IMR-90 (cell line): ENCODE measurements around the gene CCL13. TPM values are rescaled to one million over a fixed set of nuclear protein-coding genes. Genes with fewer than 3 reads are reported as not detected.
A peak's percentile ranks its signal among the peaks of the same experiment; 100 is the strongest.

ENCODE experiments used
- ATAC-seq: fragments of 200-7000 bp; cut with Tn5 transposase; 2 replicates; pipeline ENCODE4 v1.9.1; 2020; ENCODE audit warnings: low read depth, mild to moderate bottlenecking, moderate library complexity
- BruUV-seq: library from RNA; stranded (reverse); fragments of 400-500 nt; replicated peaks from 2 replicates; lab custom pipeline; 2021; lab: Mats Ljungman, UMichigan
- CTCF ChIA-PET: fragments of 300-600 bp; formaldehyde crosslinking; extraction: SDS; loops from one replicate; lab custom pipeline; 2021; ENCODE audit warnings: antibody characterized with exemption; lab: Yijun Ruan, JAX
- POLR2A ChIA-PET: fragments of 300-600 bp; sonication (Branson Sonifier 250); formaldehyde crosslinking; loops from one replicate; lab custom pipeline; 2022; ENCODE audit warnings: antibody characterized with exemption; ENCODE audit not compliant: unreplicated experiment; lab: Charles Lee
- DNase-seq: peaks from one replicate; pipeline ENCODE4 v3.0.0; 2013
- H2AFZ ChIP-seq: replicated peaks from 2 replicates; pipeline ENCODE3; 2013; ENCODE audit warnings: low read length, mild to moderate bottlenecking; ENCODE audit not compliant: poor library complexity
- H2AK5ac ChIP-seq: 2 replicates; pipeline ENCODE4 v1.6.1; 2013; ENCODE audit warnings: low read depth, low read length, inconsistent platforms
- H2AK9ac ChIP-seq: replicated peaks from 2 replicates; pipeline ENCODE3; 2013; ENCODE audit warnings: mild to moderate bottlenecking, low read depth, low read length, moderate library complexity; ENCODE audit not compliant: poor library complexity
- H2BK120ac ChIP-seq: 2 replicates; pipeline ENCODE4 v1.6.1; 2013; ENCODE audit warnings: low read depth, low read length, inconsistent platforms
- H2BK15ac ChIP-seq: 3 replicates; pipeline ENCODE4 v1.6.1; 2013; ENCODE audit warnings: low read depth, low read length, inconsistent platforms
- H2BK20ac ChIP-seq: 2 replicates; pipeline ENCODE4 v1.6.1; 2013; ENCODE audit warnings: low read depth, mild to moderate bottlenecking, inconsistent platforms, low read length, moderate library complexity
- H2BK5ac ChIP-seq: 2 replicates; pipeline ENCODE4 v1.6.1; 2013; ENCODE audit warnings: mild to moderate bottlenecking, low read depth, low read length, inconsistent platforms; ENCODE audit not compliant: poor library complexity, severe bottlenecking
- H3K14ac ChIP-seq: replicated peaks from 2 replicates; pipeline ENCODE4 v1.6.1; 2013; ENCODE audit warnings: low read depth, low read length, inconsistent platforms
- H3K18ac ChIP-seq: 2 replicates; pipeline ENCODE4 v1.6.1; 2013; ENCODE audit warnings: low read depth, low read length, control low read depth
- H3K23ac ChIP-seq: 2 replicates; pipeline ENCODE4 v1.6.1; 2013; ENCODE audit warnings: low read depth, low read length, inconsistent platforms
- H3K27ac ChIP-seq: 2 replicates; pipeline ENCODE4 v1.5.1; 2013; ENCODE audit warnings: mild to moderate bottlenecking, control low read depth, low read length; ENCODE audit not compliant: insufficient read depth
- H3K27me3 ChIP-seq: 2 replicates; pipeline ENCODE4 v1.6.1; 2013; ENCODE audit warnings: low read length; ENCODE audit not compliant: control insufficient read depth, insufficient read depth
- H3K36me3 ChIP-seq: 2 replicates; pipeline ENCODE4 v1.6.1; 2013; ENCODE audit warnings: low read length, mixed read lengths; ENCODE audit not compliant: control insufficient read depth, insufficient read depth
- H3K4ac ChIP-seq: 2 replicates; pipeline ENCODE4 v1.6.1; 2013; ENCODE audit warnings: low read depth, low read length, inconsistent platforms
- H3K4me1 ChIP-seq: 2 replicates; pipeline ENCODE4 v1.6.1; 2013; ENCODE audit warnings: low read length, mixed read lengths; ENCODE audit not compliant: control insufficient read depth, insufficient read depth
- H3K4me2 ChIP-seq: 2 replicates; pipeline ENCODE4 v1.6.1; 2013; ENCODE audit warnings: low read depth, mild to moderate bottlenecking, control low read depth, low read length, moderate library complexity
- H3K4me3 ChIP-seq: 2 replicates; pipeline ENCODE4 v1.5.1; 2013; ENCODE audit warnings: low read depth, mild to moderate bottlenecking, control low read depth, low read length, moderate library complexity; ENCODE audit not compliant: insufficient read depth
- H3K56ac ChIP-seq: 2 replicates; pipeline ENCODE4 v1.6.1; 2013; ENCODE audit warnings: low read length, inconsistent platforms; ENCODE audit not compliant: insufficient read depth; ENCODE audit errors: extremely low read depth
- H3K79me1 ChIP-seq, 2 experiments: 2 replicates each; pipeline ENCODE4 v1.6.1; 2013; ENCODE audit warnings: low read length in 2 of 2, inconsistent platforms in 1 of 2, low read depth in 1 of 2
- H3K9ac ChIP-seq: 2 replicates; pipeline ENCODE4 v1.6.1; 2013; ENCODE audit warnings: low read depth, low read length, control low read depth
- H3K9me1 ChIP-seq: 2 replicates; pipeline ENCODE4 v1.6.1; 2013; ENCODE audit warnings: low read length, inconsistent platforms; ENCODE audit not compliant: insufficient read depth
- H3K9me3 ChIP-seq: 2 replicates; pipeline ENCODE4 v1.6.1; 2013; ENCODE audit warnings: low read length; ENCODE audit not compliant: control insufficient read depth, insufficient read depth
- H4K20me1 ChIP-seq: 2 replicates; pipeline ENCODE4 v1.6.1; 2013; ENCODE audit warnings: low read length, inconsistent platforms; ENCODE audit not compliant: insufficient read depth
- H4K5ac ChIP-seq: 2 replicates; pipeline ENCODE4 v1.6.1; 2013; ENCODE audit warnings: mild to moderate bottlenecking, low read depth, low read length, control low read depth
- H4K8ac ChIP-seq, 2 experiments: 2 replicates each; pipeline ENCODE4 v1.6.1; 2013; ENCODE audit warnings: low read depth in 2 of 2, low read length in 2 of 2, control low read depth in 1 of 2, inconsistent platforms in 1 of 2
- H4K91ac ChIP-seq: 2 replicates; pipeline ENCODE4 v1.6.1; 2013; ENCODE audit warnings: low read depth, low read length, inconsistent platforms; ENCODE audit not compliant: insufficient read depth
- BHLHE40 ChIP-seq: fragments of 150-350 bp; IDR thresholded peaks from 2 replicates; pipeline ENCODE4 v1.6.1; 2016; ENCODE audit warnings: mild to moderate bottlenecking, low read depth, low read length
- CEBPB ChIP-seq: IDR thresholded peaks from 2 replicates; pipeline ENCODE4 v1.6.1; 2012; ENCODE audit warnings: low read depth, low read length, improper control_type of control experiment
- CHD1 ChIP-seq: IDR thresholded peaks from 2 replicates; pipeline ENCODE4 v1.6.1; 2012; ENCODE audit warnings: low read depth, low read length, improper control_type of control experiment
- FOS ChIP-seq: fragments of 150-350 bp; IDR thresholded peaks from 2 replicates; pipeline ENCODE4 v1.6.1; 2016; ENCODE audit warnings: low read depth, low read length
- MXI1 ChIP-seq: IDR thresholded peaks from 2 replicates; pipeline ENCODE4 v1.6.1; 2012; ENCODE audit warnings: low read depth, mild to moderate bottlenecking, low read length, moderate library complexity, borderline replicate concordance
- WGBS, 2 experiments: methylation state at CpG; one replicate each; pipeline versions ENCODE4 v1.1.5 to v1.1.7; 2013; ENCODE audit warnings: missing lambda C conversion rate in 2 of 2; ENCODE audit not compliant: insufficient read length in 1 of 2; ENCODE audit errors: extremely low coverage in 2 of 2; 5-methylcytosine and 5-hydroxymethylcytosine counted together
- dilution Hi-C: fragments of 300-500 bp; cut with HindIII; formaldehyde crosslinking; loops from one replicate; pipeline ENCODE4 v1.14.3; 2018; ENCODE audit warnings: low sequenced_read_pairs; ENCODE audit not compliant: unreplicated experiment
- in situ Hi-C: fragments of 300-500 bp; cut with MboI; formaldehyde crosslinking; loops from 3 replicates; pipeline ENCODE4 v1.14.3; 2019; ENCODE audit warnings: low sequenced_read_pairs, inconsistent platforms, mixed read lengths
- intact Hi-C: fragments of 100-400 bp; cut with micrococcal nuclease; formaldehyde crosslinking; loops from 2 replicates; pipeline ENCODE4 v1.10.0; 2022
- polyA plus RNA-seq, 3 experiments: library from polyadenylated mRNA; depleted of rRNA; stranded (reverse); fragments of >200 nt; gene quantifications; 2 replicates each; pipeline ENCODE4 v1.2.3, GENCODE V29; 2012; ENCODE audit warnings: low replicate concordance in 1 of 3
- total RNA-seq: library from RNA; depleted of rRNA; stranded (reverse); fragments of >200 nt; gene quantifications from 2 replicates; pipeline ENCODE4 v1.2.3, GENCODE V29; 2012
- TF ChIP-seq, protein P1 (sequence below): fragments of 150-350 bp; IDR thresholded peaks from 2 replicates; pipeline ENCODE4 v1.6.1; 2017; ENCODE audit warnings: mild to moderate bottlenecking, antibody characterized with exemption, low read length, low read depth

The CCL13 gene
- total and polyA plus RNA-seq, 2 of the 4 experiments (the other 2 are of a cell fraction): 0.18 TPM; not detected in 1

DNA sequence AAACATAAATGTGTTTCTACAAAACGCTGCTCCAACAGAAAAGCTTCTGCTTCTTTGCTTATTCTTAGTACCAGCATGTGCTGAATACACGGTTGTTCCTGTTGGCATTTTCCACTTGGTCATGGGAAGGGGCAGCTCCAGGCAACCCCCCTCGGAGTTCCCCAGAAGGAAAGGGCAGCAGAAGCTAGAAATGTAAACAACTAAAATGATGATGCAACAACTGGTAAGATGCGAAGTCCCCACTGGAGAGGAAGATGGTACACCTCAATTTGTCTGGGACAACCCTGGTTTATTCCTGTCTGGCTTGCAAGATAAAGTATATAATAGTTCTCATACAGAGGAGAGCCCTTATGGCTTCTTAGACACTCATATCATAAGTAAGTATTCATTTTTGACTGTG, 9.2 kb upstream of the CCL13 start:
- no peak overlapping the region for H4K5ac ChIP-seq
- H3K4me2 ChIP-seq: no peak overlapping the region
- no peak overlapping the region for H2BK5ac ChIP-seq
- no peaks in the 10 kb centered on the region for H4K20me1 ChIP-seq
- CTCF ChIA-PET: no interaction called here
- H3K27me3 ChIP-seq: no peaks in the 10 kb centered on the region
- no peaks in the 10 kb centered on the region for H3K36me3 ChIP-seq
- H3K79me1 ChIP-seq: no peaks in the 10 kb centered on the region
- no peak overlapping the region for H3K23ac ChIP-seq
- H3K9me3 ChIP-seq: no peaks in the 10 kb centered on the region
- TF ChIP-seq CEBPB (peak; percentile 57), MXI1 (no peak), CHD1 (no peak), FOS (no peak), BHLHE40 (no peak)
- TF ChIP-seq, protein P1, sequence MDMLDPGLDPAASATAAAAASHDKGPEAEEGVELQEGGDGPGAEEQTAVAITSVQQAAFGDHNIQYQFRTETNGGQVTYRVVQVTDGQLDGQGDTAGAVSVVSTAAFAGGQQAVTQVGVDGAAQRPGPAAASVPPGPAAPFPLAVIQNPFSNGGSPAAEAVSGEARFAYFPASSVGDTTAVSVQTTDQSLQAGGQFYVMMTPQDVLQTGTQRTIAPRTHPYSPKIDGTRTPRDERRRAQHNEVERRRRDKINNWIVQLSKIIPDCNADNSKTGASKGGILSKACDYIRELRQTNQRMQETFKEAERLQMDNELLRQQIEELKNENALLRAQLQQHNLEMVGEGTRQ: no peak
- no peak overlapping the region for H2AFZ ChIP-seq
- dilution Hi-C loops: no loop called here
- H2AK5ac ChIP-seq: no peak overlapping the region
- H3K4me3 ChIP-seq: no peak overlapping the region
- 60% methylated on average over 2 of the region's 4 CpGs; no CpG with 5 or more reads in 1 of the 2 experiments for WGBS, 2 experiments
- no peak overlapping the region for H4K91ac ChIP-seq
- no peak overlapping the region for H3K56ac ChIP-seq
- H3K4me1 ChIP-seq: no peaks in the 10 kb centered on the region
- H3K14ac ChIP-seq: no peak overlapping the region
- intact Hi-C loops: no loop called here
- no peak overlapping the region for H3K27ac ChIP-seq
- H3K9ac ChIP-seq: no peak overlapping the region
- ATAC-seq: no peak
- no peak overlapping the region for H4K8ac ChIP-seq
- in situ Hi-C loops: no loop called here
- no peak for DNase-seq
- no peak overlapping the region for H2BK120ac ChIP-seq
- BruUV-seq: no TSS peak
- H3K9me1 ChIP-seq: no peaks in the 10 kb centered on the region
- no peak overlapping the region for H2BK15ac ChIP-seq
- no peak overlapping the region for H3K4ac ChIP-seq
- no peak overlapping the region for H2BK20ac ChIP-seq
- POLR2A ChIA-PET: no interaction called here
- H3K18ac ChIP-seq: no peak overlapping the region
- no peak overlapping the region for H2AK9ac ChIP-seq
